ENCODE results near the gene WFDC5. TPM values are rescaled to one million over a fixed set of nuclear protein-coding genes. Genes with fewer than 3 reads are reported as not detected.
"Not testable (repeated sequence)": the region's sequence is repeated elsewhere in the genome, so short reads cannot be mapped to it uniquely, and the experiment has no call there.

The WFDC5 gene
- 1.0 TPM in 1 of 2 replicates, not detected in the other for total RNA-seq

- no peak for TF ChIP-seq CTCF (IDR thresholded peaks at IDR 0.05; ENCODE audit: insufficient read depth, low read length, poor library complexity, severe bottlenecking)
- no peaks in the 10 kb centered on the region for H3K27me3 ChIP-seq (ENCODE audit: control insufficient read depth, insufficient read depth, low read length)
- no peaks in the 10 kb centered on the region for H3K36me3 ChIP-seq (ENCODE audit: control insufficient read depth, insufficient read depth, low read length)
- H3K4me3 ChIP-seq (ENCODE audit: low read depth, low read length): no peak within 1 kb of the TSS
- DNase-seq (ENCODE audit: low read depth): no peak
Measured at GRCh38 chr20:45114465-45115385, at the start of gene WFDC5. Gene WFDC5, minus strand, starts transcription at chr20:45115174. Its CDS starts 91 bp downstream, at chr20:45115083.

GRCh38 chr20:45163083-45163803 lies 48.3 kb upstream of the WFDC5 start:
- DNase-seq (ENCODE audit: low read depth): no peak
- Histone ChIP-seq H3K36me3 (ENCODE audit: control insufficient read depth, insufficient read depth, low read length) (no peaks in the 10 kb centered on the region), H3K4me3 (ENCODE audit: low read depth, low read length) (no peak overlapping the region), H3K27me3 (ENCODE audit: control insufficient read depth, insufficient read depth, low read length) (no peaks in the 10 kb centered on the region)
- TF ChIP-seq CTCF (IDR thresholded peaks at IDR 0.05; ENCODE audit: insufficient read depth, low read length, poor library complexity, severe bottlenecking): no peak

- peak; percentile 29 for DNase-seq (ENCODE audit: low read depth)
- no peak overlapping the region for H3K4me3 ChIP-seq (ENCODE audit: low read depth, low read length)
- no peak for TF ChIP-seq CTCF (IDR thresholded peaks at IDR 0.05; ENCODE audit: insufficient read depth, low read length, poor library complexity, severe bottlenecking)
Measured at GRCh38 chr20:45157962-45158361, 43.0 kb upstream of the WFDC5 start.

GRCh38 chr20:45156713-45157112 lies 41.7 kb upstream of the WFDC5 start:
- no peak for DNase-seq (ENCODE audit: low read depth)
- Histone ChIP-seq H3K36me3 (ENCODE audit: control insufficient read depth, insufficient read depth, low read length) (no peaks in the 10 kb centered on the region), H3K27me3 (ENCODE audit: control insufficient read depth, insufficient read depth, low read length) (peaks cover 3% of the 10 kb centered on the region), H3K4me3 (ENCODE audit: low read depth, low read length) (no peak overlapping the region)
- TF ChIP-seq CTCF (IDR thresholded peaks at IDR 0.05; ENCODE audit: insufficient read depth, low read length, poor library complexity, severe bottlenecking): no peak

More at GRCh38 chr20:45157962-45158361, 43.0 kb upstream of the WFDC5 start:
- Histone ChIP-seq H3K27me3 (ENCODE audit: control insufficient read depth, insufficient read depth, low read length) (peaks cover 3% of the 10 kb centered on the region), H3K36me3 (ENCODE audit: control insufficient read depth, insufficient read depth, low read length) (no peaks in the 10 kb centered on the region)

- H3K36me3 ChIP-seq (ENCODE audit: control insufficient read depth, insufficient read depth, low read length); H3K4me3 ChIP-seq (ENCODE audit: low read depth, low read length); H3K27me3 ChIP-seq (ENCODE audit: control insufficient read depth, insufficient read depth, low read length); DNase-seq (ENCODE audit: low read depth): not testable (repeated sequence)
Measured at GRCh38 chr20:45154794-45155193, 39.8 kb upstream of the WFDC5 start.

GRCh38 chr20:45154183-45154582 lies 39.2 kb upstream of the WFDC5 start:
- H3K36me3 ChIP-seq (ENCODE audit: control insufficient read depth, insufficient read depth, low read length): no peaks in the 10 kb centered on the region
- H3K4me3 ChIP-seq (ENCODE audit: low read depth, low read length): no peak overlapping the region
- no peak for TF ChIP-seq CTCF (IDR thresholded peaks at IDR 0.05; ENCODE audit: insufficient read depth, low read length, poor library complexity, severe bottlenecking)
- no peak for DNase-seq (ENCODE audit: low read depth)
- peaks cover 3% of the 10 kb centered on the region for H3K27me3 ChIP-seq (ENCODE audit: control insufficient read depth, insufficient read depth, low read length)
